ENCODE results near the gene KAZN.

DNA sequence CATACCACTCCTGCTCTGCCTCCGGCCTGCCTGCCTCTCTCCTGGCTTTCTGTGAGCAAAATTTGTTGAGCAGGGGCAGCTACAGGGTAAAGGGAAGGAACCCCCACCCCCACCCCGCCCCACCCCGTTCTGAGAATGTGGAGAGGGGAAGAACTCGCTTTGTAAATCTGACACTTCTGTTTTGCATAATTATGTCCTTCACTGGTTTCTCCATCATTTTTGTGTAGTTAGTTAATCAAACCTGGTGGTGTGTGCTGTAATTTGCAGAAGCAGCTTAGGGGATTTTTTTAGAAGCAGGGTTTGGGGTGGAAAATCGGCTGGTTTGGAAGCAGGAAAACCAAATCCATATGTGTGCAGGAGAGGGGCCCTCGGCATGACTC lies 497.0 kb downstream of the KAZN start:
- no peak for TF ChIP-seq GATA3 (IDR thresholded peaks at IDR 0.05; ENCODE audit: low read depth, low read length)
- TF ChIP-seq GATA2 (IDR thresholded peaks at IDR 0.05; ENCODE audit: low read depth, low read length): no peak

Measured in SH-SY5Y (cell line).